GM18909 (cell line): Measurements from ENCODE around the gene SYNDIG1.

Source experiments
- ATAC-seq: cut with Tn5 transposase; IDR thresholded peaks from one replicate; pipeline ENCODE4 v1.9.1; 2021; ENCODE audit warnings: mild to moderate bottlenecking; ENCODE audit not compliant: unreplicated experiment, poor library complexity

The SYNDIG1 gene

GRCh38 chr20:24598996-24599395 lies 129.6 kb downstream of the SYNDIG1 start:
- no peak for ATAC-seq

DNA sequence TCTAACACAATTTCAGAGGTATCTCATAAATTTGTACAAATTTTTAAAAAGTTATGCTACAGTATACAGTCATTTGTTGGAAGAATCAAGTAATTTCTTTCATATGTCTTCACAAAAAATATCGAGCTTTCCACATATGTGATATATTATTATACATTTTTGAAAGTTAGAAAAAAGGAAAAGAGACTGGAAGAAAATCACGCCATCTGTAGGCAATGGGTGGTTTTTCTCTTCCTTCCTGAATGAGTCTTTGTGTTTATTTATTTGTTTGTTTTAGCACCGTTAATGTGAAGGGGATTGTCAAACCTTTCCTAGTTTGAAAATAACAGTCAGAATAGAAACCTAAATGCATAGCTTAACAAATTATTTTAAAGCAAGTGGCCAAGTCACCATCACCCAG lies 130.6 kb downstream of the SYNDIG1 start:
- ATAC-seq, result no peak

DNA sequence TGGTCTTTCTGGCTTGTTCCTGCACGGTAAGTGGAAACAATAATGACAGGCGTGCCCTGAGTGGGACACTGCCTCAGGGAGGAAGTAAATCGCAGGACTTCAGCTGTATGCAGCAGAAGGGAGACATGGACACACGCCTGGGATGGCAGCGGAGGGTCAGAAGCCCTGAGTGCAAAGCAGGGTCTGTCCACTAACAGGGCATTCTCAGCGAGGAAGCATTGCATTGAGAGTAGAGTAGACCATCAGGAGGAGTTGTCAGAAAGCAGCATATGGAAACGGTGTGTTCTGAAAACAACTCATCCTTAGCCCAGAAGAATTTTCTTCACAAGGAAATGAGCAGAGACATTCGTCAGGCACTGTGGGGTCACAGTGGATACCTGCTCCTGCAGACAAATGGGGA lies 134.0 kb downstream of the SYNDIG1 start:
- no peak for ATAC-seq

DNA sequence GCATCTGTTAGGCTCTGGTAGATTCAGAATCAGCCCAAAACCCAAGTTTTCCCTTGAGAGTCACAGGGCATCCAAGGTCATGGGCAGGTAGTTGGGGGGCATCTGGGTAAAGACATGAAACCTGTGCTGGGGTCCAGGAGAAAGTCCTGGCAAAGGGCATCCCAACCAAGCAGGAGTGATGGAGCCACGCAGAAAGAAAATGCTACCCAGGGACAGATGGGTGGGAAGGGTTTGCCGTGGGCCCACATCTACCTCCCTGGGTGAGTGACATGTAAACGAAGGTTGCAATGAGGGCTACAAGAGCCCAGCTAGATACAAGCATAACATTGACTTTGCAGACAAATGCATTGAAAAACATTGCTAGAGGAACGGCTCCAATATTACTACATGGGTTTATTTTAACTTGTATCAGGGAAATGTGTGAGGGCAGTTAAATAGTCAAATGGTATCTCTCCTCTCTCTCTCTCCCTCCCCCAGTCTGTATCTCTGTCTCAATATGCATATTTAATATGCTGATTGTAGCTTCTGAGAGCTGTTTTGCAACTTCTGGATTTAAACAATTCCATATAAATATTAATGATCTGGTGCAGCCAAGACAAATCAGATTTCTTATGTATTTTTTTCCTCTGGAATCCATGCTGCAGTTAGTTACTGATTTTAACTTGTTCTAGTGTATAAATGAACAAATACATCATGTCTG lies 135.7 kb downstream of the SYNDIG1 start:
- ATAC-seq, result no peak

- no peak for ATAC-seq
These were observed 136.6 kb downstream of the SYNDIG1 start for GRCh38 chr20:24605937-24606455.

GRCh38 chr20:24607402-24607801 lies 138.0 kb downstream of the SYNDIG1 start:
- no peak for ATAC-seq

DNA sequence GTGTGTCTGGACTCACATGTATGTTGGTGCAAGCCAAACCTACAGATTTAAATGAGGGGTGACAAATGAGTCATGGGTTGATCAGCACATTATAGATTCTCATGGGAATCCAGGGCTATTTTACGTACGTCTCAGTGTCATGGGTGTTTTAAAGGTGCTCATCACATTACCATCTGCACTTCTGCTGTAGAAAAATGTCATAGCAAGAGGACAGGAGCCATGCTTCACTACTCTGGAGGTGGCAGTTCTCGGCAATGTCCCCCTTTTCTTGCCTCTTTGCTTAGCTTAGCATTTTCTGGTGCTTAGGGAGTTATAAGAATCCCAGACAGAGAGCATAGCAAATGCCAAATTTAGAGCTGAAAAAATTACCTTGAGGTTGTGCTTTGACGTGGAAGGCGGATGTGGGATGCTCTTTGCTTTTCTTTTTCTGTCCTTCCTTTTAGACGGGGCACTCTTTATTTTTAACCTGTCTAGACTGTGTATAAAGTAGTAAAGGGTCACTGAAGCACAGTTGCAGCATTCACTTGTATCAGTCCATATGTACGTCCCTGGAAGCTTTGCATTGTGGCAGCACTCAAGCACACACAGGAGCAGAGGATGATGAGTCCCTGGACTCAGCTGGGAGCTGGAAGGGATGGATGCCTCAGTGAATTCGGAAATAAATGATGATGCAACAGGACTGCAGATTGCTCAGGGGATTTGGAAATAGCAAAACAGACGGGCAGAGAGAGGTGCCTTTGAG lies 139.7 kb downstream of the SYNDIG1 start:
- ATAC-seq, result no peak

DNA sequence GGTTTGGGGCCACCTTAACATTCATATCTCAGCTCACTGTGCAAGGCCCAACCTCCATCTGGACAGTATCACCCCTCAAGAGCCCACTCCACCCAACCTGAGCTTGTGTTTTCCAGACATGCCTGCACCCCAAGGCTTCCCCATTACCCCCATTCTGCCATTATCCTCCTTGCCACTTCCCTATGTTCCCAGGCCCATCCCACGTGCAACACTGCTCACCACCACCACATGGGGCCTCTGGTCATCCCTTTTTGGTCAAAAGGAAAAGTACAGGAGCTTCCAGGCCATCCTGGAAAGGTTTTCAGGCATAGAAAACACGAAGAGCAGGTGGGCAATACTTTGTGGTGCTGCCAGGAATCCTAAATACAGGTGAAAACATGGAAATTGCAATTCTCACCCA lies 140.3 kb downstream of the SYNDIG1 start:
- no peak for ATAC-seq

GRCh38 chr20:24610341-24611115 lies 141.1 kb downstream of the SYNDIG1 start:
- no peak for ATAC-seq

- no peak for ATAC-seq
These were observed 142.1 kb downstream of the SYNDIG1 start for GRCh38 chr20:24611360-24612140.

DNA sequence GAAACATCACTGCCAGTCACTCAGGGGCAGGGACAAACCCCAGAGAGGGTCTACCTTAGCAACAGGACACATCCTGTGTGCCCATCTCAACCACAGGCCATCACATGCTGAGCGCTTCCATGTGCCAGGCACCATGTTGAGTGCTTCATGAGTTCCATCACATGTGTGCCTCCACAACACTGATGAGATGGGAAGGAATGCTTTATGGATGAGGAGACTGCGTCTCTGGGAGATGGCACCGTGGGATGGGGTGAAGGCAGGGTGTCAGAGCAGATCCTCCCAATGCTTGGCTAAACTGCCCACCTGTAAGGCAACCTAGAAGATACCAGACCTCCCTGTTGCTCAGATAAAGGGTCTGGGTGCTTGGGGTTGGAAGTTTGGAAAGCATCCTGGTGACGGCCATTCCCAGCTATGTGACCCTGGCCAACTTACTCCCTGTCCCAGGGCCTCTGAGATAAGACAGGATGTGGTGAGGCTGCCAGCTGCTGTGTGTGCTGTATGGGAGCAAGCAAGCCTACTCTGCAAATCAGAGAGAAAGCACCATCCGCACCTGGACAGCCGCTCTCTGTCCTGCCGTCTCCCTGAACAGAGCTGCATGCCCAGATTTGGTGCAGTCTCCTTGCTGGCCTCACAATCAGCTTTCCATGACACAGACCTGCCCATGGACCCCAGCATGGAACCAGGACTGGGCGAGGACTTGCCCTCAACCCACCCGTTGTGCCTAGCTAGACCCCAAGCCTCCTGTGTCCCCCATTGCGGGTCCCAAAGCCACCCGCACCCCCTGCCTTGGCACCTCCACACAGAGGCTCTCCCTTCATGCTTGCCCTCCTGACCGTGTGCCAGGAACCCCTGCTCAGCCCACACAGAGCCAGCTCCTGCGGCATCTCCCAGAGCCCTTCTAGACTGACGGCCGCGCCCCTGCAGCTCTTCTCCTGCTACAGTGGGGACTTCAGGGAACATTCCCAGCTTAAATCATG lies 143.7 kb downstream of the SYNDIG1 start:
- no peak for ATAC-seq

GRCh38 chr20:24614341-24614740 lies 144.9 kb downstream of the SYNDIG1 start:
- no peak for ATAC-seq

DNA sequence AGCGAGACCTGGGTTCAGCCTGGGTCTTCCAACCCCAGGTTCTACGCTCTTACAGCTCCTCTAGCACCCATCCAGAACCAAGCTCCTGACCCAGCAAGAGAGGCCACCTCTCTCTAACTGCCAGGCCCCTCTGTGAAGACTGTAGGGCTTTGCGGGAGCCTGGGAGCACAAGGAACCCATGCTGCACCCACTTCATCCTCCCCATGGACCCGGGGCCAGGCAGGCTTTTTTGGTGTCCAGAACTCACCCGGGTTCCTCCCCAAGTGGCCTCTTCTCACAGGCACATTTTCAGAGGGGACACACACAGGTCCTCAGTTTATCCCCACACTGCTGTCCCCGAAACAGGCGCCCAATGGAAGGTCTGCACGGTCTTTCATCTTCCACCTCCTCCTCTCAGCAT lies 145.9 kb downstream of the SYNDIG1 start:
- ATAC-seq, result no peak

DNA sequence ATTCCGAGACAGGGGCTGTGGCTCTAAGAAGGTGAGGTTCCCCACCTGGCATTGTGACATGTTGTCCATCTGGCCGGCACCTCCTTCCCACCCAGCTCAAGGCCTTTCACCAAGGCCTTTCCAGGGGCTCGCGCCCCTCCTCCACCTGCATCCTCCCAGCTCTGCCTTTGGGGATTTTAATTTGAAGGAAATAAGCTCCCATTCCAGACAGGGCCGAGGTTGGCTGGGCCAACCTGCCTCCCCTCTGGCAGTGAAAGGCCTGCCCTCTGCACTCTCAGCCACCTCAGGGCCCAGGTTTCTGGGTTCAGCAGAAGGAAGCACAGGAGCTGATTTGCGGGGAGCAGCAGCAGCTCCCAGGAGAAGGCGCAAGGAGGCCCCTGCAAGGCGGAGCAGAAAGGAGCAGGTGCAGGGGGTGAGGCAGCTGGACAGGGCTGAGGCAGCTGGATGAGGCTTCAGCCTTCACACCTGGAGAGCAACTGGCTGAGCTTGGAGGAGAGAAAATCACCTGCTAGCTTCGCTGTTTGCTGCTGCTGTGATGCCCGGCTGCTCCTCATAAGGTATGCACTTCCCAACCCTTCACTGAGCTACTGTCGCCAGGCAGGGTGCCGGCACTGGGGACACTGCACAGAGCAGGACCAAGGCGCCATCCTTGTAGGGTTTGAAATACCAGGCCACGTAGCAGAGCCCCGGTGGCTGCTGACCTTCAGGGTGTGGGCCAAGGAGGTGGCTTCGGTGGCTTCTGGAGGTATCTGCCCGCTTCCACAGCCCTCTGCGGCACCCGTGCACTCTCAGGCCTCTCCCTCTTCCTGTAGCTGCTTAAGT lies 147.0 kb downstream of the SYNDIG1 start:
- no peak for ATAC-seq

- ATAC-seq, result no peak
These were observed 147.6 kb downstream of the SYNDIG1 start for GRCh38 chr20:24617080-24617432.

DNA sequence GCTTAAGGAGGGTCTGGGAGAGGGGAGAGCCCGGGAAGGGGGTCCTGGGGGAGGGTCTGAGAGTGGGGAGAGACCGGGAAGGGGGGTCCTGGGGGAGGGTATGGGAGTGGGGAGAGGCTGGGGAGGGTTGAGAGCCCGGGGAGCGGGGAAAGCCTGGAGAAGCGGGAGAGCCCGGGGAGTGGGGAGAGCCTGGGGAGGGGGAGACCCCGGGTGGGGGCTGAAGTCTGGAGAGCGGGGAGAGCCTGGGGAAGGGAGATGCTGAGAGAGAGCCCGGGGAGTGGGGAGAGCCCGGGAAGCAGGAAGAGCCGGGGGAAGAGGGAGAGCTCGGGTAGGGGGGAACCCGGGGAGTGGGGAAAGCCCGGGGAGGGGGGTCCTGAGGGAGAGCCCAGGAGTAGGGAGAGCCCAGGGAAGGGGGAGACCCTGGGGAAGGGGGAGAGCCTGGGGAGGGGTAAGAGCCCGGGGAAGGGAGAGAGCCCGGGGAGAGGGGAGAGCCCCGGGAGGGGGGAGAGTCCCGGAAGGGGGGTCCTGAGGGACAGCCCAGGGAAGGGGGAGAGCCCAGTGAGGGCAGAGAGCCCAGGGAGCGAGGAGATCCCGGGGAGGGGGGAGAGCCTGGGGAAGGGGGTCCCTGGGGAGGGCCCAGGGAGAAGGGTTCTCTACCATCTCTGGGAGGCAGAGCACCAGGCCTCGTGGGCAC lies 148.5 kb downstream of the SYNDIG1 start:
- no peak for ATAC-seq

- no peak for ATAC-seq
These were observed 149.3 kb downstream of the SYNDIG1 start for GRCh38 chr20:24618739-24619138.

GRCh38 chr20:24619212-24619611 lies 149.8 kb downstream of the SYNDIG1 start:
- no peak for ATAC-seq
